Measurements from ENCODE around the gene ARHGEF37.
"Not testable (repeated sequence)": the region's sequence is repeated elsewhere in the genome, so short reads cannot be mapped to it uniquely, and the experiment has no call there.

The ARHGEF37 gene

DNA sequence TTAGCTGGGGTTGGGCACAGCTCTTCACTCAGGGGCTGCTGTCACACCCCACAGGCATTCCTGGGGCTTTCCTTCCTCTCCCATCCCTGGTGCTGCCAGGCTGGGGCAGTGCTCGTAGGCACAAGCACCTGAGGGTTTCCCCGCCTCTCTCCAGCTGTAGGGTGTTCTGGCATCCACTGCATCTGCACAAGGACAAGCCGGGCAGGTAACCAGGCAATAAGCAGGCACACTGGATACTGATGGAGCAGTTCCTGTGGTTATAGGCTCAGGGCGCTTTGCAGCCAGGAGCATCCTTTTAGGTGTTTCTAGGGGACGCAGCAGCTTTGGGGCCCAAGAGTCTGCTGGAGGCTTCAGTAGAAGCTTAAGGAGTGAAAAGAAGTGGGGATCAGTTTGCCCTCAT is 56.8 kb downstream of the ARHGEF37 start:
- Mint-ChIP-seq H3K27ac (no peak overlapping the region), H3K4me3 (no peak overlapping the region), H3K36me3 (no peaks in the 10 kb centered on the region), H3K9me3 (no peaks in the 10 kb centered on the region), H3K4me1 (peaks cover 9% of the 10 kb centered on the region), H3K27me3 (no peaks in the 10 kb centered on the region)
- no peak for ATAC-seq

DNA sequence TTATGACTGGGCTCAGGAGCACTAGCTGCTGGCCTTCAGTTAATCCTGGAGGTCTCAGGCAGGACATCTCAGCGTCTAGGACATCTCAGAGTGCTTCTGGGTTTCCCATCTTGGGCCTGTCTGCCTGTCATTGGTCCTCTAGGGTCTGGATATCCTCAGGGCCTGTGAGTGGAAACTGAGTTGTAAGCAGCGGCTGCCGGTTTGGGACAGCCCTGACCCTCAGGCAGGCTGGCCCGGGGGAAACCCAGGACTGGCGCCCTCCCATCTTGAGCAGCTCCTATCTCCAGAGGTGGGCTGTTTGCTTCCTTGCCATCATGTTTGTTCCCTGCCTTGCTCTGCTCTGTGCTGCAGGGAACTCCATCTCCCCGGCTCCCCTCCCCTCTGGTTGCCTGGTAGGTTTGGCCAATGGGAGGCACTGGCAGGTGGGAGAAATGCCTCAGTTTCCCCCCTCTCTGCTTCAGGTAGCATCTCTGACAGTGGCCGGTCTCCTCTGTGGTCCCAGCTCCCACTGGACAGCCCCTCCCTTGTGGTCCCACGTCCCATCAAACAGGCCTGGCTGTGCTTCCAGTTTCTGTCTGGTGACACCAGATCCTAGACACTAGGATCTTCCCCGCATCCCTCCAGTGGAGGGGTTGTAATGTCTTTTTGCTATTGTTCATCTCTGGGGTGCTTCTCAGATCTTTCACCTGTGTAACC is 57.4 kb downstream of the ARHGEF37 start:
- Mint-ChIP-seq H3K4me3 (no peak overlapping the region), H3K9me3 (no peaks in the 10 kb centered on the region), H3K27me3 (no peaks in the 10 kb centered on the region), H3K27ac (no peak overlapping the region), H3K36me3 (no peaks in the 10 kb centered on the region), H3K4me1 (peaks cover 6% of the 10 kb centered on the region)
- no peak for ATAC-seq

DNA sequence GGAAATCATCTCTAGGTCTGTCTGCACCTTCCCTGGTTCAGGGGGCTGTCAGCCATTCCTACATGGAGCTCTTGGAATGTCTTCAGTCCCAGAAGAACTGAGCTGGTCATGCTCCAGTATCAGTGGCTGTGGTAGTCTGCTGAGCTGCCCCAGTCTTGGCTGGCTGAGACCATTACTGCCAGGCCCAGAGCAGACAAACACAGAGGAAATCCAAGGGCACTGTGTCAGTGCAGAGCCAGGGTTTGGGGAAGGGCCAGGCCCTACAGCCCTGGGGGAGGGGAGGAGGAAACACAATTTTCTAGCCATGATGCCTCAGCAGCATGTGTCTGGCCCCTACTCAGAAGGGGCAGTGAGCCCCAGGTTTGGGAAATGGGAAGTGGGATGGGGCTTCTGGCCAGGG is 58.4 kb downstream of the ARHGEF37 start:
- Mint-ChIP-seq H3K4me1 (peaks cover 6% of the 10 kb centered on the region), H3K27ac (no peak overlapping the region), H3K36me3 (no peaks in the 10 kb centered on the region), H3K9me3 (no peaks in the 10 kb centered on the region), H3K27me3 (no peaks in the 10 kb centered on the region), H3K4me3 (no peak overlapping the region)
- no peak for ATAC-seq

GRCh38 chr5:149640350-149640999 is 59.2 kb downstream of the ARHGEF37 start:
- no peaks in the 10 kb centered on the region for H3K36me3 Mint-ChIP-seq
- no peak overlapping the region for H3K27ac Mint-ChIP-seq
- peaks cover 6% of the 10 kb centered on the region for H3K4me1 Mint-ChIP-seq
- H3K9me3 Mint-ChIP-seq: no peaks in the 10 kb centered on the region
- H3K27me3 Mint-ChIP-seq: no peaks in the 10 kb centered on the region
- ATAC-seq: no peak
- no peak overlapping the region for H3K4me3 Mint-ChIP-seq

DNA sequence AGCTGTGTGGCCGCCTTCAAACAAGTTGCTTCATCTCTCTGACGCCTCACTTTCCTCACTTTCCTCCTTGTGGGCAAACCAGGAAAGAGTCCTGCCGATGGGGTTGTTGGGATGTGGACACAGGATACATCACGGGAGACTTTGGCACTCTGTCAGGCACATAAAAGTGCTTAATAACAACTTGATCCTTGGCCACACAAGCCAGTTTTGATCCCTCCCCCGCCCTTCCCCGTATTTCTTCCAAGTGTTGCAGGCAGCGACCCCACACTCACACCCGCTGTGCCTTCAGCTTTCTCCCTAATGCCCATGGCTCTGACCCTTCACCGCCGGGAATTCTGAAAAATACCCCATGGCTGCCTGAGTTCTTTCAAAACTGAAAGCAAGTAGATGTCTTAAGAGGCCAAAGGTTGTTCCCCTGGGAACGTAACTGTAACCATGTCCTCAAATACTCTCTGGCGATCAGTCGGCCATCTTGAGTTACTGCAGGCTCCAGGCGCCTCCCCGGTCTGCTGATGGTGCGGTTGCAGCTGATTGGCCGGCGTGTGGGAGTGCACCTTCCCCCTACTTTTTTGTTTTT is 59.8 kb downstream of the ARHGEF37 start:
- Mint-ChIP-seq H3K27me3 (no peaks in the 10 kb centered on the region), H3K4me3 (no peak overlapping the region), H3K9me3 (no peaks in the 10 kb centered on the region), H3K27ac (no peak overlapping the region), H3K4me1 (peaks cover 6% of the 10 kb centered on the region), H3K36me3 (no peaks in the 10 kb centered on the region)
- no peak for ATAC-seq

- no peaks in the 10 kb centered on the region for H3K9me3 Mint-ChIP-seq
- H3K27me3 Mint-ChIP-seq: no peaks in the 10 kb centered on the region
- peaks cover 5% of the 10 kb centered on the region for H3K4me1 Mint-ChIP-seq
- H3K27ac Mint-ChIP-seq: no peak overlapping the region
- H3K36me3 Mint-ChIP-seq: no peaks in the 10 kb centered on the region
- no peak for ATAC-seq
- H3K4me3 Mint-ChIP-seq: no peak overlapping the region
Observed at GRCh38 chr5:149641600-149641999, 60.3 kb downstream of the ARHGEF37 start.

- no peak for ATAC-seq
- Mint-ChIP-seq H3K4me3 (no peak overlapping the region), H3K9me3 (no peaks in the 10 kb centered on the region), H3K27ac (no peak overlapping the region), H3K36me3 (no peaks in the 10 kb centered on the region), H3K27me3 (no peaks in the 10 kb centered on the region), H3K4me1 (no peaks in the 10 kb centered on the region)
Observed at GRCh38 chr5:149643781-149644180, 62.5 kb downstream of the ARHGEF37 start.

- ATAC-seq: no peak
- no peaks in the 10 kb centered on the region for H3K36me3 Mint-ChIP-seq
- H3K27ac Mint-ChIP-seq: no peak overlapping the region
- H3K9me3 Mint-ChIP-seq: no peaks in the 10 kb centered on the region
- H3K27me3 Mint-ChIP-seq: no peaks in the 10 kb centered on the region
- H3K4me1 Mint-ChIP-seq: no peaks in the 10 kb centered on the region
- H3K4me3 Mint-ChIP-seq: no peak overlapping the region
Observed at GRCh38 chr5:149644629-149645028, 63.3 kb downstream of the ARHGEF37 start.

DNA sequence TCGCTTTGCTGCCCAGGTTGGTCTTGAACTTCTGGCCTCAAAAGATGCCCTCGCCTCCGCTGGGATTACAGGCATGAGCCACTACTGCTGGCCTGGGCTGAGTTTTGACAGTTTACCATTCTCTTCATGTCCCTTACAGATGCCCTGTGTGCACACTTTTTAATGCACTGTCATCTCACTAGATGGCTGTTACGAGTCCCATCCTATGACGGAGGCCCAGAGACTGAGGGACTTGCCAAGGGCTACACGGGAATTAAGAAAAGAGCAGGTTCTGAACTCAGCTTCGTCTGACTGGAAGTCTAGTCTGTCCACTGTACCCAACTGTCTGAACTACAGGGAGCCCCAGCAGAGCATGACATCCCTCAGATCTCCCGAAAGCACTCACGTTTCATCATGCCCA is 63.9 kb downstream of the ARHGEF37 start:
- no peak for ATAC-seq
- no peaks in the 10 kb centered on the region for H3K9me3 Mint-ChIP-seq
- no peaks in the 10 kb centered on the region for H3K36me3 Mint-ChIP-seq
- H3K4me3 Mint-ChIP-seq: no peak overlapping the region
- no peaks in the 10 kb centered on the region for H3K27me3 Mint-ChIP-seq
- H3K4me1 Mint-ChIP-seq: no peaks in the 10 kb centered on the region
- H3K27ac Mint-ChIP-seq: no peak overlapping the region

DNA sequence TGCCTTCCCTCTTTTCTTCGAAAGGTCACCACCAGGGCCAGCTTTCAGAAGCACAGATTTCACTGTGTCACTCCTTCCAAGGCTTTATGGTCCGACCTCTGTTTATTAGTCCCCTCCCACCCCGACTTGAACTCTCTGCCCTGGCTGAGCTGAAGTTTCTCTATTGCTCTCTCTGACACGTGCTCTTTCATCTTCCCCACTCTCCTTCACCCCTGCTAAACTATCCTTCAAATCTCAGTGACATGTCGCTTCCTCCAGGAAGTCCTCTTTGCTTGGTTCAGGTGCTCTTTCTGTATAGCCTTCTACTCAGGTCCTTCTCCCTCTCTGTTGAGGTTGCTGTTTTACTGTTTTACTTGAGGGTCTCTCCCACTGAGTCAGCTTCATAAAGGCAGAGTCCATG is 64.4 kb downstream of the ARHGEF37 start:
- Mint-ChIP-seq H3K36me3 (no peaks in the 10 kb centered on the region), H3K27ac (no peak overlapping the region), H3K9me3 (no peaks in the 10 kb centered on the region), H3K4me1 (no peaks in the 10 kb centered on the region), H3K27me3 (no peaks in the 10 kb centered on the region), H3K4me3 (no peak overlapping the region)
- no peak for ATAC-seq

- H3K36me3 Mint-ChIP-seq: no peaks in the 10 kb centered on the region
- H3K27ac Mint-ChIP-seq: no peak overlapping the region
- H3K4me1 Mint-ChIP-seq: no peaks in the 10 kb centered on the region
- no peak for ATAC-seq
- H3K27me3 Mint-ChIP-seq: no peaks in the 10 kb centered on the region
- H3K4me3 Mint-ChIP-seq: no peak overlapping the region
- H3K9me3 Mint-ChIP-seq: no peaks in the 10 kb centered on the region
Observed at GRCh38 chr5:149646564-149646963, 65.3 kb downstream of the ARHGEF37 start.

DNA sequence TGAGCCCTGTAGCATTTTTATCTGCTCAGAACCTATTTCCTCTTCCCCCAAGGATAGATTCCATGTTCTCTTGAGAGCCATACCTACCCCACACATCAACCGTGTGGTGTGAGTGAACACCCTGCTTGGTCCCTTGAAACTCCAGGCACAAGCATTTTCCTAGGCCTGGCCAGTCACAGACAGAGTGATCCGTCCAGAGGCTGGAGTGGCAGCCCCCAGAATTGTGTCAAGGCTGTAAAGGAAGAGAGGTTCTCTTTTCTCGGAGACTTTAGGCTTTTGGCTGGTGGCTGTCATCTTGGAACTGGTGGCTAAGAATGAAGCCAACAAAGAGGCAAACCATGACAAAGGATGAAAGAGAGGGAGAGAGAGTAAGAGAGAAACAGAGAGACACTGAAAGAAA is 66.0 kb downstream of the ARHGEF37 start:
- H3K4me3 Mint-ChIP-seq: no peak overlapping the region
- no peak for ATAC-seq
- H3K4me1 Mint-ChIP-seq: no peaks in the 10 kb centered on the region
- no peak overlapping the region for H3K27ac Mint-ChIP-seq
- H3K9me3 Mint-ChIP-seq: no peaks in the 10 kb centered on the region
- no peaks in the 10 kb centered on the region for H3K36me3 Mint-ChIP-seq
- H3K27me3 Mint-ChIP-seq: no peaks in the 10 kb centered on the region

DNA sequence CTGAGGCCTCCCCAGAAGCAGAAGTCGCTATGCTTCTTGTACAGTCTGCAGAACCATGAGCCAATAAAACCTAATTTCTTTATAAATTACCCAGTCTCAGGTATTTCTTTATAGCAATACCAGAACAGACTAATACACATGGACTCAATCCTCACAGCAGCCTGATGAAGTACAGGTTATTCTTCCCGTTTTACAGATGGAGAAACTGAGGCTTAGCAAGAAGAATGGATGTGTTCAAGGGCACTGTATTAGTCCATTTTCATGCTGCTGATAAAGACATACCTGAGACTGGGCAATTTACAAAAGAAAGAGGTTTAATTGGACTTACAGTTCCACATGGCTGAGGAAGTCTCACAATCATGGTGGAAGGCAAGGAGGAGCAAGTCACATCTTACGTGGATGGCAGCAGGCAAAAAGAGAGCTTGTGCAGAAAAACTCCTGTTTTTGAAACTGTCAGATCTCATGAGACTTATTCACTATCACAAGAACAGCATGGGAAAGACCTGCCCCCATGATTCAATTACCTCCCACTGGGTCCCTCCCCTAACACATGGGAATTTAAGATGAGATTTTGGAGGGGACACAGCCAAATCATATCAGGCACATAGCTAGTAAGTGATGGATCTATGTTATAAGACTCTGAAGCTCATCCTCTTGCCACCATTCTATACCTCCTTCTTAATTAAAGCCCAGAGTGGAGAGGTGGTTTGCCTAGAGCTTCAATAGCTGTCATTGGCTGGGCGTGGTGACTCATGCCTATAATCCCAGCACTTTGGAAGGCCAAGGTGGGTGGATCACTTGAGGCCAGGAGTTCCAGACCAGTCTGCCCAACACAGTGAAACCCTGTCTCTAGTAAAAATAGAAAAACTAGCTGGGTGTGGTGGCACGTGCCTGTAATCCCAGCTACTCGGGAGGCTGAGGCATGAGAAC is 67.4 kb downstream of the ARHGEF37 start:
- not testable (repeated sequence) for H3K27me3 Mint-ChIP-seq, ATAC-seq, H3K9me3 Mint-ChIP-seq, H3K4me3 Mint-ChIP-seq, H3K4me1 Mint-ChIP-seq, H3K27ac Mint-ChIP-seq, H3K36me3 Mint-ChIP-seq

- ATAC-seq, H3K36me3 Mint-ChIP-seq: not testable (repeated sequence)
Observed at GRCh38 chr5:149649730-149650129, 68.4 kb downstream of the ARHGEF37 start.

GRCh38 chr5:149651686-149652085 is 70.4 kb downstream of the ARHGEF37 start:
- no peak overlapping the region for H3K27ac Mint-ChIP-seq
- peaks cover under 1% of the 10 kb centered on the region for H3K27me3 Mint-ChIP-seq
- ATAC-seq: no peak
- peaks cover 2% of the 10 kb centered on the region for H3K4me1 Mint-ChIP-seq
- H3K36me3 Mint-ChIP-seq: no peaks in the 10 kb centered on the region
- H3K4me3 Mint-ChIP-seq: no peak overlapping the region
- H3K9me3 Mint-ChIP-seq: no peaks in the 10 kb centered on the region

More at GRCh38 chr5:149649730-149650129, 68.4 kb downstream of the ARHGEF37 start:
- H3K4me1 Mint-ChIP-seq, H3K27ac Mint-ChIP-seq, H3K4me3 Mint-ChIP-seq, H3K27me3 Mint-ChIP-seq, H3K9me3 Mint-ChIP-seq: not testable (repeated sequence)

Data from stimulated activated memory B cell treated with anti-CD40 and anti-IgM and Interleukin-4, amounts not matched to agents 10 μg/mL and 1 μg/mL and 100 μg/mL, for 72 hours (primary cell).